ENCODE results near the gene RHOF.

RHOF gene

GRCh38 chr12:121740847-121741246 is 52.6 kb downstream of the RHOF start:
- DNase-seq: no peak

- no peak for DNase-seq
These were observed 55.1 kb downstream of the RHOF start for GRCh38 chr12:121738340-121738858.

- DNase-seq: no peak
These were observed 59.6 kb downstream of the RHOF start for GRCh38 chr12:121733849-121734248.

GRCh38 chr12:121731473-121731872 is 62.0 kb downstream of the RHOF start:
- no peak for DNase-seq

- no peak for DNase-seq
These were observed 64.5 kb downstream of the RHOF start for GRCh38 chr12:121729021-121729420.
